ENCODE results near the gene ING5.
A peak's percentile ranks its signal among the peaks of the same experiment; 100 is the strongest.

Gene ING5

DNA sequence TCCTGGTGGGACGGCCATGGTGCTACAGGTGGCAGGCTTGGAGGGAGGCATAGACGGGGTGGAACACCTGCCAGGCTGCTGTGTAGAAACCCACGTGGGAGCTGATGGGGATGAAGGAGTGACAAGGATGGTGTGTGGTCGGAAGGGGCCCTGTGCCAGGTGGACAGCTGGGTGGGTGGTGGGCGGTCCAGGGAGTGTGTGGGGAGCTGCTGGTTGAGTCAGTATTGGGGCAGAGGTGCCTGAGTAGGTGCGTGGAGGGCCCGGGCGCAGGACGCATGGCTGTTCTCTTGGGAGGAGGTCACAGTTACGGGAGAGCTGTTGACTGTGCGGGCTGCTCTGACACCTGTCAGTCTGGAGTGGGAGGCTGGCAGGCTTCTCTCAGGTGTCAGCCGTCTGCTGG lies 20.0 kb downstream of the ING5 start:
- Histone ChIP-seq H2AFZ (ENCODE audit: low read depth, low read length) (no peak overlapping the region), H3K36me3 (replicated peaks; ENCODE audit: low read depth, low read length) (peaks cover 5% of the 10 kb centered on the region), H3K4me1 (ENCODE audit: low read length) (peaks cover 13% of the 10 kb centered on the region; the same call in 1 of the 2 replicates), H3K9ac (ENCODE audit: low read length) (no peak overlapping the region), H3K9me3 (ENCODE audit: insufficient read depth, low read length) (no peaks in the 10 kb centered on the region), H3K4me2 (ENCODE audit: low read length) (no peak overlapping the region), H3K79me2 (ENCODE audit: low read length) (no peaks in the 10 kb centered on the region), H4K20me1 (ENCODE audit: insufficient read depth, low read length) (no peaks in the 10 kb centered on the region), H3K27me3 (ENCODE audit: low read depth, low read length) (no peaks in the 10 kb centered on the region), H3K27ac (ENCODE audit: low read length) (no peak overlapping the region), H3K4me3 (ENCODE audit: low read length) (no peak overlapping the region)
- TF ChIP-seq, protein P1, sequence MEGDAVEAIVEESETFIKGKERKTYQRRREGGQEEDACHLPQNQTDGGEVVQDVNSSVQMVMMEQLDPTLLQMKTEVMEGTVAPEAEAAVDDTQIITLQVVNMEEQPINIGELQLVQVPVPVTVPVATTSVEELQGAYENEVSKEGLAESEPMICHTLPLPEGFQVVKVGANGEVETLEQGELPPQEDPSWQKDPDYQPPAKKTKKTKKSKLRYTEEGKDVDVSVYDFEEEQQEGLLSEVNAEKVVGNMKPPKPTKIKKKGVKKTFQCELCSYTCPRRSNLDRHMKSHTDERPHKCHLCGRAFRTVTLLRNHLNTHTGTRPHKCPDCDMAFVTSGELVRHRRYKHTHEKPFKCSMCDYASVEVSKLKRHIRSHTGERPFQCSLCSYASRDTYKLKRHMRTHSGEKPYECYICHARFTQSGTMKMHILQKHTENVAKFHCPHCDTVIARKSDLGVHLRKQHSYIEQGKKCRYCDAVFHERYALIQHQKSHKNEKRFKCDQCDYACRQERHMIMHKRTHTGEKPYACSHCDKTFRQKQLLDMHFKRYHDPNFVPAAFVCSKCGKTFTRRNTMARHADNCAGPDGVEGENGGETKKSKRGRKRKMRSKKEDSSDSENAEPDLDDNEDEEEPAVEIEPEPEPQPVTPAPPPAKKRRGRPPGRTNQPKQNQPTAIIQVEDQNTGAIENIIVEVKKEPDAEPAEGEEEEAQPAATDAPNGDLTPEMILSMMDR (IDR thresholded peaks at IDR 0.05; ENCODE audit: low read depth, low read length): no peak
- TF ChIP-seq EZH2phosphoT487 (IDR thresholded peaks at IDR 0.05; ENCODE audit: low read depth): no peak

DNA sequence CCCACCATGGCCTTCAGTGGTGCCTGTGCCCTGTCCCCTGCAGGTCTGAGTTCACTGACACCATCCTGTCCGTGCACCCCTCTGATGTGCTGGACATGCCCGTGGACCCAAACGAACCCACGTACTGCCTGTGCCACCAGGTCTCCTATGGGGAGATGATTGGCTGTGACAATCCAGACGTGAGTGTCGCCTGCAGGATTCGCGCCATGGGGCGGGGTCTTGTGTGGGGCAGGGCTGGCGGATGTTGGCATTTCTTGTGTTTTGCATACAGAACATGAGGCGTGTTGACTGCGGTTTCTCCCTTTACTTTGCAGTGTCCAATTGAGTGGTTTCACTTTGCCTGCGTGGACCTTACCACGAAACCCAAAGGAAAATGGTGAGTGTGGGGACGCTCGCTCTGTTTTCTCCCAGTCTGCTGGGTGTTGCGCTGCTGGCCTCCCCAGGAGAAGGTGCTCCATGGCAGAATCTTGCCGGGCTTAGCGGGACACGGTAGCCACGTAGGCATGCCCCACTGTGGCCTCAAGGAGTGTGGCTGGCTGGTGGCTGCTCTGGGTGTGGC lies 21.1 kb downstream of the ING5 start:
- Histone ChIP-seq H3K79me2 (ENCODE audit: low read length) (no peaks in the 10 kb centered on the region), H3K27me3 (ENCODE audit: low read depth, low read length) (no peaks in the 10 kb centered on the region), H3K9me3 (ENCODE audit: insufficient read depth, low read length) (no peaks in the 10 kb centered on the region), H4K20me1 (ENCODE audit: insufficient read depth, low read length) (no peaks in the 10 kb centered on the region), H3K27ac (ENCODE audit: low read length) (no peak overlapping the region), H3K4me1 (ENCODE audit: low read length) (peaks cover 13% of the 10 kb centered on the region; the same call in 1 of the 2 replicates), H3K36me3 (replicated peaks; ENCODE audit: low read depth, low read length) (peaks cover 9% of the 10 kb centered on the region), H3K9ac (ENCODE audit: low read length) (no peak overlapping the region), H3K4me3 (ENCODE audit: low read length) (no peak overlapping the region), H2AFZ (ENCODE audit: low read depth, low read length) (no peak overlapping the region), H3K4me2 (ENCODE audit: low read length) (no peak overlapping the region)
- no peak for TF ChIP-seq EZH2phosphoT487 (IDR thresholded peaks at IDR 0.05; ENCODE audit: low read depth)
- TF ChIP-seq, protein P1 (IDR thresholded peaks at IDR 0.05; ENCODE audit: low read depth, low read length): no peak

DNA sequence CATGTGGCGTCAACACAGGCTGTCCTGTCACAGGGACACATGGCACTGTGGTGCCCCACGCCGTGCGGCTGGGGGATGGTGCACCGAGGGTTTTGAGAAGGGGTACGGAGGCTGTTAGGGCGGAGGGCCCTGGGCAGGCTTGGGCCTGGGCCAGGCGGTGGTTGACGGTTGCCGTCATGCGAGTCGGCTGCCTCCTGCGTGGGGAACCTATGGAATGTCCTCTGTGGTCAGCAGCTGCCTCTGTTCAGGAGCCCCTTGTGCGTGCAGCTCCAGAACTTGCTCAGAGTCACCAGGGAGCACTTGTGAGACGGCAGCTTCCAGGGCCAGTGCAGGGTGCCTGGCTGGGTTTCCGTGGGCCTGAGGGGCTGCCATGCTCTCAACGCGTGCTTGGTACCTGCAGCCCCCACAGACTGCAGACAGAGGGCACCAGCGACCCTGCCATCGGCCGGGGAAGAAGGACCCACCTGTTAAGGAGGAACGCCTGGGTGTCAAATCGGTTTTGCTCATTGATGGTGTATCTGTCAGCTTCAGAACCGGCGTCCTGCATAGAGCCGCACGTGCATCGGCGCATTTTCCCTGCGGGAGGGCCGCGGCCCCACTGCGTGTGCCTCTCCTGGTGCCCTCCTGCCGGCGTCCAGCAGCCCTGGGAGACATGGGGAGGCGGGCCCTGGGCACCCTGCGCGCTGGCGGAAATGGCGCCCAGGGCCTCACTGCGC lies 22.6 kb downstream of the ING5 start:
- H3K4me2 ChIP-seq (ENCODE audit: low read length): no peak overlapping the region
- H3K4me1 ChIP-seq (ENCODE audit: low read length): peaks cover 19% of the 10 kb centered on the region
- no peak overlapping the region for H3K4me3 ChIP-seq (ENCODE audit: low read length)
- H3K27ac ChIP-seq (ENCODE audit: low read length): no peak overlapping the region
- no peaks in the 10 kb centered on the region for H3K9me3 ChIP-seq (ENCODE audit: insufficient read depth, low read length)
- H2AFZ ChIP-seq (ENCODE audit: low read depth, low read length): no peak overlapping the region
- H4K20me1 ChIP-seq (ENCODE audit: insufficient read depth, low read length): no peaks in the 10 kb centered on the region
- no peak overlapping the region for H3K9ac ChIP-seq (ENCODE audit: low read length)
- H3K79me2 ChIP-seq (ENCODE audit: low read length): no peaks in the 10 kb centered on the region
- H3K27me3 ChIP-seq (ENCODE audit: low read depth, low read length): no peaks in the 10 kb centered on the region
- peaks cover 15% of the 10 kb centered on the region for H3K36me3 ChIP-seq (replicated peaks; ENCODE audit: low read depth, low read length)
- TF ChIP-seq EZH2phosphoT487 (IDR thresholded peaks at IDR 0.05; ENCODE audit: low read depth): no peak
- TF ChIP-seq, protein P1 (IDR thresholded peaks at IDR 0.05; ENCODE audit: low read depth, low read length): peak; percentile 45

DNA sequence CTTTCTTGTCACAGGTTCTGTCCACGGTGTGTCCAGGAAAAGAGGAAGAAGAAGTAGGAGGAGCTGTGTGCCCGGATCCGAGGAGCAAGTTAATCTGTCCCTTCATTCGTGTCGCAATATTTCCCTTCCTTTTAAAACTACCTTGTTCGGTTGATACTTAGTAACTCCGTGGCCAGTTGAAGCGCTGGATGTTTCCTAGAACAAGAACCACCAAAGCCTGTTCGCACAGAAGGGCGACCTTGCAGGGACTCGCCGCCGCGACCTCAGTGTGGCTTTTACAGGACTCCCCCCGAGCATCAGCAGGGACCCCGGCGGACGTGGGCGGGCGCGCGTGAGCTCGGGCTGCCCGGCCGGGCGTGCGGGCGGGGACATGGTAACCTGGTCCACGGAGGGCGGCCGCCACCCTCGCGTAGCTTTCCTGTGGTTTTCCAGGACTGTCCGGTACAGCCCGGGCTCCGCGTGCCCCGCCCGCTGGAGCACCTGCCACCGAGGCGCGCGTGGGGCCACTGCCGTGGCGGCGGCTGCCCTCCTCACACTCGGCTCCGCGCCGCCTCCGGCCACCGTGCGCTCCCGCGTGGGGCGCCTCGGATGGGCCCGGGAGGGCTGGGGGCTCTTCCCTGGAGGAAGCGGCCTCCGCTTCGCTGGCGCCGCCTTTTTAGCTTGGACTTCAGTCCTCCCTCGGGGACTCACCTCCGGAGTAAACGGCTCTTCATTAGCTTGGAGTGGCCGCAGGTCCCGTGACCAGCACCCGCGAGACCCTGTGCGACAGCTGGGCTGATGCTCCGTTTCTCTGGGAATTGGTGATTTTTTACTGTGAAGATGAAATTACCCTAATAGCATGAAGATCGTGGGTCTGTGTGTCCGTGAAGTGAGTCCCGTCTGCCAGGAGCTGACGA lies 23.4 kb downstream of the ING5 start:
- Histone ChIP-seq H3K4me1 (ENCODE audit: low read length) (peaks cover 27% of the 10 kb centered on the region), H3K4me3 (ENCODE audit: low read length) (no peak overlapping the region), H3K36me3 (replicated peaks; ENCODE audit: low read depth, low read length) (peaks cover 15% of the 10 kb centered on the region), H3K4me2 (ENCODE audit: low read length) (no peak overlapping the region), H2AFZ (ENCODE audit: low read depth, low read length) (no peak overlapping the region), H3K9ac (ENCODE audit: low read length) (no peak overlapping the region), H3K9me3 (ENCODE audit: insufficient read depth, low read length) (no peaks in the 10 kb centered on the region), H3K79me2 (ENCODE audit: low read length) (no peaks in the 10 kb centered on the region), H3K27ac (ENCODE audit: low read length) (no peak overlapping the region), H4K20me1 (ENCODE audit: insufficient read depth, low read length) (no peaks in the 10 kb centered on the region), H3K27me3 (ENCODE audit: low read depth, low read length) (no peaks in the 10 kb centered on the region)
- TF ChIP-seq, protein P1 (IDR thresholded peaks at IDR 0.05; ENCODE audit: low read depth, low read length): no peak
- no peak for TF ChIP-seq EZH2phosphoT487 (IDR thresholded peaks at IDR 0.05; ENCODE audit: low read depth)

Measured in OCI-LY3 (cell line).